G401.6 (cell line): Measurements from ENCODE around the gene RUBCN.
"Not testable (repeated sequence)": the region's sequence is repeated elsewhere in the genome, so short reads cannot be mapped to it uniquely, and the experiment has no call there.

Experiments used
- FAIRE-seq: peaks from 2 replicates; lab custom pipeline; 2012; peaks lifted over from hg19 to GRCh38; lab: Jason Lieb, UNC

The RUBCN gene

DNA sequence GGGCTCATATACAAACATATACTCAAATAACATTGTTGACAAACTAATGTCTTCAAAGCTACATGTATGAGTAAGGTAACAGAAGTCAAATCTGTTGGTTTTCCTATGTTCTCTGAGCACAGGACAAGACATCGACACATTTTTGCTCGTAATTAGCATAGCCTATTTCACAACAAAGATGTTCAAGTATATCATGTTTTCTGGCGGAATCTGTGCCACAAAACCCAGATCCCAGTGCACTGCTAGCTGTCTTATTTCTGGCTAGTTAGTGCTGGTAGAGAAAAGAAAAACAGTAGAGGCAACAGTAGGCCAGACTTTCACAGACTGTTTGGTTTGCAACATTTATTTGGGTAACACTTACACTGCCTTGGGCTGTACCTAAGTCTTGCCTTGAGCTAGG lies 51.2 kb downstream of the RUBCN start:
- no peak for FAIRE-seq

DNA sequence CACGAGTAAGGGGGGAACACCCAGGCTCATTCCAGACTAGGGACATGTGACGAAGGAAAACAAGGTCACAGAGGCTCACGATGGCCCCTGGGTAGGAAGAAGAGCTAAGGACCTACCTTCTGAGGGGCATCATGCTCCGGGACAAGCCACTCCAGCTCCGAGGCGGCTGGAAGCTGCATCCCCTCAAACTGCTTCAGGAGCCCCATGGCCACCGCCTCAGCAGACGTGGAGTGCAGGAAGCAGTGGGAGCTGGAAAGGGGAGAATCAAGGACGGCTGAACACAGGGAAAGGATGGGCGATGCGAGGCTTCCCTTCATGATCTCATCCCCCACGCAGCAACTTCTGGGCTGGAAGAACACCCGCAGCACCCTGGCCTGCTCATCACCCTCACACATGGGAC lies 53.5 kb downstream of the RUBCN start:
- no peak for FAIRE-seq

DNA sequence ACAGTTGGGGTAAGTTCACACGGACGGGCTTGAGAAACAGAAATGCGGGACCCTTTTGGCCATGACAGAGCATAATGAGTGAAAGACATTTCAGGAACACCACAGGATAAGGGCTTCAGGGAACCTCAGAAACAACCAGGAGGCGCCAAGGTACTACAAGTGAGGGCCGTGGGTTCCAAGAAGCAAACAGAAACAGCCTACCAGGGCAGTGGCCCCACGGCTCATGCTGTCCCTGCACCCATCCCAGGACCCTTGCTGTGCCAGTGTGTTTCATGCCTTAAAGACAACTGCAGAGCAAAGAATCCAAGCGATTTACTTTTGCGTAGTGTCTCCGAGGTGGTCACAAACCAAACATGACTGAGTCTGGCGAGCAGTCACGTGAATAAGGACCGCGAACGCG lies 54.0 kb downstream of the RUBCN start:
- FAIRE-seq = no peak

DNA sequence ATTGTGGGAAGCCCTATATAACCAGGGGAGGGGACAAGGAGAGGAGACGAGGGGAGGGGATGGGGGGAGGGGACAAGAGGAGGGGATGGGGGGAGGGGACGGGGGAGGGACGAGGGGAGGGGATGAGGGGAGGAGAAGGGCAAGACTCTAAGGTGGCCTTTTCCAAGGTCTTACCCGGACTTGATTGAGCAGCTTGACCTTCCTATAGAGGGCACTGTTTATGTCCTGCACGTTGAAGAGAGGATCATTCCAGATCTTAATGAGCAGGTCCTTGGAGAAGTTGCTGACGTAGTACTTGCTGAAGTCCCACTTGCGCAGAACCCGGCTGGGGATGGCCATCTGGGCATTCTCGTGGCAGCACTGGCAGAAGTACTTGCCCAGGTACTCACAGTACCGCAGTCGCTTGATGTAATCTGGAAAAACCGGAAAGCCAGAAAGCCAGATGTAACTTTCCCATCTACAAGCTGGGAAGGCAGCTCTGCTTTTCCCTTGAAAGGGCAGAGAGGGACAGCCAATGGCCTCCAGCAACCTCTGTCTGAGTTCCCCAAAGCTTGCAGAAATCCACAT lies 55.7 kb downstream of the RUBCN start:
- FAIRE-seq = no peak

DNA sequence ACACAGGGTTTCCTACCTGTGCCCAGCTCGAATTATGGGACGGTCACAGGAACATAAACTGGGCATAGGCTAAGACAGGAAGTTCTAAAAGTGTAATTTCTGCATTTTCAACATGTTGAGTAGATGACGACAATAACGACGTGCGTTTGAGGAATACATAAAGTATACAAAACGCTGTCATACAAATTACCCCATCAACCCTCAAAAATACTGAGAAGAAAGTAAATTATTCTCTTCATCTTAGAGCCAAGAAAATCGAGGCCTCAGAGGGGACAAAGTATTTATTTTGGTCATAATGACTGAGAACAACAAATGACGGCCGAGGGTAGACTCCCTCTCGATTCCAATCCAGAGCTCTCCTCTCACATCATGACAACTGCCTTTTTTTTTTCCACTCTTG lies 60.8 kb downstream of the RUBCN start:
- FAIRE-seq = no peak

DNA sequence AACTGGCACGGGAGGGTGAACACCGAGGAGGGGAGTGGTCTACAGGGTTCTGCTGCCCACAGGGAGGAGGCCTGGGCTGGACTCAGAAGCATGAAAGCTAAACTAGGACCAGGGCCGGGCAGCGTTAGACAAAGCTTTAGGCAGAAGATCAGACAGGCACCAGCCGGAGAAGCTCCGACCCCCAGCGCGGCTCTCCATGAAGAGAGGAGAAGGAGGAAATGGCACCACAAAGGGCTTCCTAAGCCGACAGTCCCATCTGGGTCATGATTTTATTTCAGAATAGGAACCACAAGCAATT lies 61.2 kb downstream of the RUBCN start:
- no peak for FAIRE-seq

DNA sequence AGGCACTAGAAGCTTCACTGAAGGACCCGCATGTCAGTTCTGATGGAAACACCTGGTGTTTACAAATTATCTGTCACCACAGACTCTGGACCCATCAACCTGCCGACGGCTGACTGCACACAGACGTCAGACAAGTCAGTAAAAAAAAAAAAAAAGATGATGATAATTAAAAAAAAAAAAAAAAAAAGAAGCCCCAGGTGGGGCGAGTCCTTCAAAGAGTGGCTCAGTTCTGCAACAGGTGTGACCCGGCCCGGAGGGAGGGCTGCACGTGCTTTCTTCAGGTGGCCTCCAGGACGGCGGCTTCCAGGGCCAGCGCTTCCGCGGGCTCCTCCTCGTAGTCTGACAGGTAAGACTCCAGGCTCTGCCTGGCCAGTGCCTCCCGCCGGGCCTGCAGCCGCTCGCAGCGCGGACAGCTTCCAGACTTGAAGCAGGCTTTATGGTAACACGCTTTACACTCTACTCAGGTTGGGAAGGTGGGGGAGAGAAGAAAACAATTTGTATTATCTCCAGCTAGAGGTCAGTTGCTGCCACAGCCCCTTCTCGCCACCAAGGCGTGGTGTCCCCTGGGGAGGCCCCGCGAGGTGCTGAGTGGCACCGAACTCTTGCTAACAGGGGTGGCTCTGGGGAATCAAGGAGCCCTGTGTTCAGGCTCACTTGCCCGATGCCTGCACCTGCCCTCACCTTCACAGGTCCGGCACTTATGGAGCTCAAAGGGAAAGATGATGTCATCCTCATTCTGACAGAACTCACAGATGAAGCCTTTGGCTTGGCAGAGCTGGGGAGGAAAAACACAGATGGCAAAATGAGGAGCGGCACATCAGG lies 61.8 kb downstream of the RUBCN start:
- no peak for FAIRE-seq

DNA sequence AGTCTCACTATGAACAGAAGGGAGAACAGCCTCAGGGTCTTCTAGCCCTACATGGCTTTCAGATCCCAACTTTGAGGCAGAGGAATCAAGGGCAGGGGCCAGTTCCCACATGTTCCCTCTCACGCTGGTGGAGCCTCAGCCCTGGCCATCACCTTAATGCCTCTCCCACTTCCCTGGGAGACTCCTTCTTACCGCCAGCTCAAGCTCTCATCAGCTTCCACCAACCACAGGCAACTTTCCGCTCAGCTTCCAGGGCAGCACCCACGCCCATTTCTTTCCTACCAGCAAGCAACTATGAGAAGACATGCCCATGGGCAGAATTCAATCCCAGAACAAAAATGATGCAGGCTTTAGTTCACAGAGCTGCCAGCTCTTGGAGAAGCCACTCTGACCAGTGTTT lies 63.5 kb downstream of the RUBCN start:
- FAIRE-seq = no peak

DNA sequence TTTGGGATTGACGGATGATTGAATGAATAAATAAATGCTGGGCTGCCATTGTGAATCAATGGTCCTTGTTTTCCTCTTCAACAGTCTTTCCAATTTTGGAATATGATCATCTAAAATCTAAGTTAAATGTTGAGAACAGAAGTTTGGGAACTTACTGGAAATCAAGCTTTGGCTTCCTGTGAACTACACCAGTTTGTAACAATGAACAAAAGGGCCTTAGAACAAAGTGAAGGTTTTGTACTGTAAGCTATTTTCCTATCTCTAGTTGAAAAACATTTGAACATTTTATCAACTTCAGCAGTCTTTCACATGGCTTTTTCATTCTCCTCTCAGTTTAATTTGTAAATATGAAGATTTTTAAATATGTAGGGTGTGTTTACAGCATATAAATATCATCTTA lies 66.3 kb downstream of the RUBCN start:
- no peak for FAIRE-seq

DNA sequence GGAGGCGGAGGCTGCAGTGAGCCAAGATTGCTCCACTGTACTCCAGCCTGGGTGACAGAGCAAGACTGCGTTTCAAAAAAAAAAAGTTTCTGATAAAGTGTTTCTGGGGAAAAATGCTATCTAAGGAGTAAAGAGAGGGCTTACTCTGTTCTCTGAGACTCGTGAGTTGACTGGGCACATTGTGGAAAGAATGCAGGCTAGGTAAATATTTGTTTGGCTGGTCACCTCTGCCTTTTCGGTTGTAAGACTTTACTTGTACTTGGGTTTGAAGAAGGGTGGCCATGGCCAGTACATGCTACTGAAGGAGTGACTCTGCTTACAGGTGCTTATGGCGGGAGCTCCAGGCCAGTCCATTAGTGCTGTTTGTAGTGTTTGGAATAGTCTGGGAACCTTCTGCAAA lies 68.7 kb downstream of the RUBCN start:
- no peak for FAIRE-seq

DNA sequence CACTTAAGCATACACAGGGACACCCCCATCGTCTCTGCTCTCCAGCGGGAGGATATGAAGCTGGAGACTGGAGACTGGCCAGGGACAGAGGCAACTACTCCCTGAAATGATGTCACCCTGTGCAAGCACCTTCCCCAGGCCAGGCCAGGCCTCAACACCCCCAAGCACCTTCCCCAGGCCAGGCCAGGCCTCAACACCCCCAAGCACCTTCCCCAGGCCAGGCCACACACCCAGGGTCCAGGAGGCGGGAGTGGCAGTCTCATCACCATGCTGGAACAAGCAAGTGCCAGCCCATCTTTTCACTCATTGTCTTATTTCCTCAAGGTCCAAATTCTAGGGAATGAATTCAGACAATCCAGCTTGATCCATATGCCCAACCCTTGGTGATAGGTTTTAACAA lies 69.4 kb downstream of the RUBCN start:
- not testable (repeated sequence) for FAIRE-seq

DNA sequence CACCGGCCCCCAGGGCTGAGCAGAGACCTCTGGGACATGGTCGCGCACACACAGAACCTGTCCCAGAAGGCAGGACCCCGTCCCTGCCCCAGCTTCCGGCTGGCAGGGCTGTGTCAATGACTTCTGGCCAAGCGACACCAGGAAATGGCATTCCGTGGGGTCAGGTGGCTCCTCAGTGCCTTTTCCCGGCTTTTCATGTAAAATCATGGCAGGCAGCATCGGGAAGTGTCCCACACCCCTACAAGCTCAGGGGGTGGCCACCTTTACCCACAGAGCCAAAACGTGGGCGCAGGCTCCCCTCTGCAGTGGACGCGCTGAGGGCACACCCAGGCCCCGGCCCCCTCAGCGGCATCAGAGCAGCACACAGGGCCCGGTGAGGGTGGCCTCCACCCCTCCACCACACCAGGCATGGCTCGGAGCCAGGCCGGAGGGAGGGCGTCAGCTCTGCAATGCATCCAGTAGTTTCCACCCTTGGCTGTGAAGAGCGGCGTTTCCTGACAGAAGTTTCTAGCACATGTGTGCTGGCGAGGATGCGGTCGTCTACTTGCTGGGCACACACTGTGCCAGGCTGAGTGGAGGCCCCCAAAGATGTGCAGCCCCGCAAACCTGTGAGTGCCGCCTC lies 70.4 kb downstream of the RUBCN start:
- FAIRE-seq = not testable (repeated sequence)

DNA sequence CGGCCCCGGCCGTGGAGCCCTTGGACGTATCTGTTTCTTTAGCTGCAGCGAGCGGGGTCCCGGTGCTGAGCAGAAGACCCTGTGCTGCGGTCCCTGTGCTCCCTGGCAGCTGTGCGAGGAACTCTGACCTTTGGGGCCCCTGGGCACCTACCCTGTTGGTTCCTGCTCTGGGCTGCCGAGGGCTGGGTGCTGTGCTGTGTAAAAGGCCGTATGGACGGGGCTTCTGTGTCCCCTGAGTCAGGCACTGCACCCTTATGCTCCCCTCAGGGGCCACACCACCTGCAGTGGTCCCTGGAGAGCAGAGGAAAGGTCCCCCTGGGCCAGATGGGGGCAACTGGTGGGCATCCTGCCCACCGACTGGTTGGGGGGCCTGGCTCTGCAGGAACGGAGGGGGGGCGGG lies 71.2 kb downstream of the RUBCN start:
- not testable (repeated sequence) for FAIRE-seq

DNA sequence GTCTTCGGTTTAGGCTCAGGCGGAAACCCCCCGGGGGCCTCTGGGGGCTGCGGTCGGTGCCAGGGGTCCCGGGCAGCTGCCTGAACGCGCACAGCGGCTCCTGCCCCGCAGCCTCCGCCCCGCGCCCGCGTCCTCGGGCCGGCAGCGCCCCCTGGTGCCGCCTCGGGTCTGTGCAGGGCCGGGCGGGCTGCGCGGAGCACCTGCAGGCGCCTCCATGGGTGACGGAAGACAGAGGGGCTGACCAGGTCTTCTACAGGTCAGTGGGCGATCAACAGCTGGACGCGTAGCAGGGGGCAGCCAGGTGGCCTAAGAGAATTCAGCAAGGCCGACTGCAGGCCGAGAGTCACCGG lies 71.6 kb downstream of the RUBCN start:
- FAIRE-seq = not testable (repeated sequence)

DNA sequence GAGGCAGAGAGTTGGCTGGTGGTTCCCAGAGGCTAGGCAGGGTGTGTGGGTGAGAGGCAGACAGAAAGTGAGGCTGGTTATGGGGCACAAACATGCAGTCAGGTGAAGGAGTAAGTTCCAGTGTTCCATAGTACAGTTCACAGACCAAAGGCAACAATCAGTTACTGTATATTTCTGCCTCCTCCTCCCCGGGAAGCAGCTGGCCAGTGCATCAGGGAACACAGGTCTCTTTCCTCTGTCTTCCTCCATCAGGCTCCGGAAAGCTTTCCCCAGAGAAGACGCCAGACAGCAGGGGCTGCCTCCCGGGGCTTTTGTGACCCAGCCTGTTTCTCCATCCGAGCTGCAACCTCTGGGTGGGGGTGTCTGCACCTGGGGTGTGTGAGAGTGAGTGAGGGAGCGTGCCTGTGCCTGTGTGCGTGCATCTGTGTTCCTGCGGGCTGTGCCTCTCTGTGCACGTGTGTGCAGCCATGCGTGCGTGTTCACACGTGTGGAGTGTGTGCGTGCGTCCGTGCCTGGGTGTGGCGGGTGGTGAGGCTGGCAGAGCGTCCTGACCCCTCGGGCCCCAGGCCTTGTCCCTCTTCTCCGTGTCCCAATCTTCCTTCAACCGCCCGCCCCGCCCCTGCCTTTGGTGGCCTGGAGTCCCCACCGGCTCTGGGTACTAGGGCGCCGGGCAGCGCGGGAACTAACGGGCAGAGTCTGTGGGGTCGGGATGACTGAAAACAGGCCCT lies 72.1 kb downstream of the RUBCN start:
- FAIRE-seq = not testable (repeated sequence)

DNA sequence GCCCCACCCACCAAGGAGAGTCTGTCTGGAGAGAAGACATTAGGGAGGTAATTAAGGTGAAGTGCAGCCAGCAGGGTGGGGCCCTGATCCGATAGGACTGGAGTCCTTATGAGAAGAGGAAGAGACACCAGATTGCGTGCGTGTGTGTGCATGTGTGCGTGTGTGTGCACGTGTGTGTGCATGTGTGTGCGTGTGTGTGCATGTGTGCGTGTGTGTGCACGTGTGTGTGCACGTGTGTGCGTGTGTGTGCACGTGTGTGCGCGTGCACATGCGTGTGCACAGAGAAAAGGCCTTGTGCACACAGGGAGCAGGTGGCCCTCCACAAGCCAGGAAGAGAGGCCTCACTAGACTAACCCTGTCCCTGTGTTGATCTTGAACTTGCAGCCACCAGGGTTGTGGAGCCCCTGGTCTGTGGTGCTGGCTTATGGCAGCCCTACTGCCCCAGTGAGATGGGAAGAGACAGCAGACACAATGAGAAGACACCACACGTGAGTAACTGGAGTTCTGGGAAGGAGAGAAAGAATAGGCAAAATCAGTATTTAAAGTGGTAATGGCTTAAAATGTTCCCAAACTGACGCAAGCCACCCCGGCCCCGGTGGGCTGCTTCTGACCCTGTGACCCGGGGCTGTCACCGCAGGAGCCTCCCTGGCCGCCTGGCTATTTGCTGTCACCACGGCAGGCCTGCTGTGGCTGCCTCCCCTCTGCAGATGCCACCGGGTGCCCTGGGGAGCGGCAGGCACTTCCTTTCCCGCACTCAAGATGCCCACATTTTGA lies 73.2 kb downstream of the RUBCN start:
- FAIRE-seq = not testable (repeated sequence)

DNA sequence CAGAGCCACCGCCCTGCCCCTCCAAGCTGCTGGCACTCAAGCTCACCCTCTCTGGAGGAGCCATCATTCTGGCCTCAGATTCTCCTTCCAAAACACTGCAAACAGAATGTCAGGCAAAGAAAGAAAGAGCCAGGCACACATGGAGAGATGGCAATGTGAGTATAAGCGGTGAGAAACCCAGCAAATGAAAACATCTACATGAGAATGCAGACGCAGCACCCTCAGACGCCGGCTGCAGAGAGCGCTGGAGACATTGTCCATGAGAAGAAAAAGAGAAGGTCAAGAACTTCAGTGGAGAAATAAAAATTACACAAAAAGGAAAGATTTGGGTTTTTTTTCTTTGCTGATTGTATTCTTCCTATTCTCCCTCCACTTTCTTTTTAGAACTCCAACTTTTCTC lies 74.4 kb downstream of the RUBCN start:
- not testable (repeated sequence) for FAIRE-seq

DNA sequence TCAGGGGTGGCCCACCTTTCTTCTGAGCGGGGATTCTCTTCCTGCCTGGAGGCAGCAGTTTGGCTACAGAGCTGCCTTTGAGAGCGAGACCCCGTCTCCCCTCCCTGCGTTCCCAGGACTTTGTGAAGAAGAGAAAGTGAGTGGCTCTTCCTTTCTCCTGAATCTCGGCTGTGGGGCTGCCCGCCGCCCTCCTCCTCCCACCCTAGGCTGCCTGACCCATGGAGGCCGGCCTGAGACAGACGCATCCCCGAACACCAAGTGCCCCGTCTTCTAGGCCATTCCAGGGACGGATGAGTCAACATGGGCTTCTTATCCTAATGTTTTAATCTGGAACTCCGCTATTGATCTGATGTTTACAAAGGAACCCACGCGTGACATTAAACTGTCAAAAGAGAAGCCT lies 74.8 kb downstream of the RUBCN start:
- not testable (repeated sequence) for FAIRE-seq

DNA sequence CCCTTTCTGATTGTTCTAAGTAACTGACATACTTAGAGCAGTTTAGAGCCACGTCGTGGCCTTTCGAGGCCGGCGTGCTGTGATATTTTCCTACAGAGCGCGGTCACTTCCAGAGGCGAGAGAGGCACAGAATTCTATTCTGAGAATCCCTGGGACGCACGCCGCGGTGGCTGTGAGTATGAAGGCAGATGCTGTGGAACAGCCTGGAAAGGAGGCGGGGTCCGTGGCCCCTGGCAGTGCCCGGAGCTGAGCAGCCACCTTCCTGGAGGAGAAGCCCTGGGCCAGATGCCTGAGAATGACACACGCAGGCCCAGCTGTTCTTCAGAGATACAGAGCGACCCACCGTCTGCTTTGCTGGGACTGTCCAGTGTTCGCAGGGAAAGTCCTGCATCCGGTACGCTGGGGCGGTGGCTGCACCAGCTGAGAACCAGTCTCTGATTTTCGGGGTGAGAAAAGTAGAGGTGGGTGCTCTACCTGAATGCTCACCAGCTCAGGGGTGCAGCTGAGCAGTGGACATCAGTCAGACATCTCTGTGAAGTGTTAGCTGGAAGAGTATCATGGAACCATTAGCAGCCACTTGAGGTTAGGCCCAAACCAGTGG lies 75.4 kb downstream of the RUBCN start:
- FAIRE-seq = not testable (repeated sequence)

DNA sequence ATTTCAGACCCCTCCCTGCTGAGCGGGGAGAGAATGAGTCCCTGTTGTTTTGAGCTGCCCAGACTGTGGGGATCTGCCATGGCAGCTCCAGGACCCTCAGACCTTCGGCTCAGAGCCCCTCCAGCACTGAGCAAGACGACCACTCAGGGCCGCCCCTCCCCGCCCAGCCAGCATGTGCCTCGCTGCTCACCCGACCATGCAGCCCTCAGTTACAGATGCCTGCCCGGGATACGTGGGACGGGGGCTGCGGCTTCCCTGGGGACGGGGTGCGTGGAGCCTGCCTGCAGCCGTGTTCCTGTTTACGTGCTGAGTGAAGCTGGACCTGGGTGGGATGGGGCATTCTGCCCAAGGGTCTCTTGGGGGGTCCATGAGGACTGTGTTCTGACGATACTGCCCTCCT lies 77.0 kb downstream of the RUBCN start:
- FAIRE-seq = not testable (repeated sequence)

DNA sequence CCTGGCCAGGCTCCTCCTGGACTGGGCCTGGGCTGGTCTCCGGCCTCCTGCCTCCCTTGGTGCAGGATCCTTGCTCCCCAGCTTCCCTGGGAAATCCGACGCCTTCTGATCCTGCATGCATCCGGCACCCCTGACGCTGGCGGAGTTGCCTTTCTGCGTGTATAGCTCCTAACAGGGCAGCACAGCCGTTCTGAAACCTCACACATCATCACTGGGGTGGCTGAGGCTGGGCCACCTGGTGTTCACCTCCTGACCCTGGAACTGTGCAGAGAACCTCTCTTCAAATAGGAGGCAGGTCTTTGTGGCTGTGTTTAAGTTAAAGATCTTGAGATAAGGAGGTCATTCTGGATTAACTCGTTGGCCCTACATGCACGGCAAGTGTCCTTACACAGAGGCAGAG lies 77.6 kb downstream of the RUBCN start:
- not testable (repeated sequence) for FAIRE-seq

DNA sequence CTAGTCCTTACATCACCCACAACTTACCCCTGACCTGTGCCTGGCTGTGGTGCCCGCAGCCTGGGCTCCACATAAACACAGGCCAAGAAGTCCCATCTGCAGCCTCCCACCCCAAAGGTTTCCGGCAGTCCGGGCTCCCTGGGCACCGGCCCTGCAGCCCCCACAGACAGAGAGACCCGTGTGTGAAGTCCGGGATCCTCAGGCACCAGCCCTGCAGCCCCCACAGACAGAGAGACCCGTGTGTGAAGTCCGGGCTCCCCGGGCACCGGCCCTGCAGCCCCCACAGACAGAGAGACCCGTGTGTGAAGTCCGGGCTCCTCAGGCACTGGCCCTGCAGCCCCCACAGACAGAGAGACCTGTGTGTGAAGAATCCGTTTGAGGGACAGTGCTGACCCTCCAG lies 78.0 kb downstream of the RUBCN start:
- not testable (repeated sequence) for FAIRE-seq
